HG02973 (cell line): ENCODE measurements around the gene CRYGN.

Source experiments
- ATAC-seq: cut with Tn5 transposase; IDR thresholded peaks from one replicate; pipeline ENCODE4 v1.9.1; 2021; ENCODE audit warnings: moderate library complexity; ENCODE audit not compliant: unreplicated experiment

CRYGN gene

GRCh38 chr7:151393031-151393977 is 46.6 kb downstream of the CRYGN start:
- ATAC-seq = no peak

GRCh38 chr7:151392426-151392825 is 47.5 kb downstream of the CRYGN start:
- ATAC-seq = no peak

GRCh38 chr7:151392002-151392401 is 47.9 kb downstream of the CRYGN start:
- no peak for ATAC-seq

- no peak for ATAC-seq
Measured at GRCh38 chr7:151391358-151391730, 48.6 kb downstream of the CRYGN start.

- no peak for ATAC-seq
Measured at GRCh38 chr7:151390598-151391357, 49.2 kb downstream of the CRYGN start.

GRCh38 chr7:151389768-151390597 is 50.0 kb downstream of the CRYGN start:
- no peak for ATAC-seq

GRCh38 chr7:151389096-151389767 is 50.7 kb downstream of the CRYGN start:
- no peak for ATAC-seq

GRCh38 chr7:151388430-151388829 is 51.5 kb downstream of the CRYGN start:
- ATAC-seq = no peak

- ATAC-seq = no peak
Measured at GRCh38 chr7:151388007-151388297, 52.0 kb downstream of the CRYGN start.

GRCh38 chr7:151387161-151388006 is 52.6 kb downstream of the CRYGN start:
- ATAC-seq = no peak

GRCh38 chr7:151386301-151387160 is 53.4 kb downstream of the CRYGN start:
- no peak for ATAC-seq

- no peak for ATAC-seq
Measured at GRCh38 chr7:151385626-151386300, 54.2 kb downstream of the CRYGN start.

GRCh38 chr7:151384776-151385625 is 54.9 kb downstream of the CRYGN start:
- no peak for ATAC-seq

GRCh38 chr7:151384352-151384697 is 55.6 kb downstream of the CRYGN start:
- no peak for ATAC-seq

- no peak for ATAC-seq
Measured at GRCh38 chr7:151383638-151384351, 56.1 kb downstream of the CRYGN start.

- ATAC-seq = no peak
Measured at GRCh38 chr7:151382079-151382885, 57.7 kb downstream of the CRYGN start.
